ES-I3 (cell line): ENCODE measurements around the gene NF1.
"Not testable (repeated sequence)": the region's sequence is repeated elsewhere in the genome, so short reads cannot be mapped to it uniquely, and the experiment has no call there.

Experiments
- H3K36me3 ChIP-seq: 2 replicates; pipeline ENCODE4 v1.6.1; 2013; ENCODE audit warnings: mild to moderate bottlenecking, low read length, control low read depth, moderate library complexity; ENCODE audit not compliant: insufficient read depth
- H3K4me1 ChIP-seq: 2 replicates; pipeline ENCODE4 v1.6.1; 2013; ENCODE audit warnings: mild to moderate bottlenecking, control low read depth, low read length; ENCODE audit not compliant: insufficient read depth
- H3K9ac ChIP-seq: 2 replicates; pipeline ENCODE4 v1.6.1; 2013; ENCODE audit warnings: low read depth, mild to moderate bottlenecking, low read length, moderate library complexity
- H3K9me3 ChIP-seq: 2 replicates; pipeline ENCODE4 v1.6.1; 2013; ENCODE audit warnings: mild to moderate bottlenecking, low read length, moderate library complexity; ENCODE audit not compliant: control insufficient read depth, insufficient read depth

Gene NF1

DNA sequence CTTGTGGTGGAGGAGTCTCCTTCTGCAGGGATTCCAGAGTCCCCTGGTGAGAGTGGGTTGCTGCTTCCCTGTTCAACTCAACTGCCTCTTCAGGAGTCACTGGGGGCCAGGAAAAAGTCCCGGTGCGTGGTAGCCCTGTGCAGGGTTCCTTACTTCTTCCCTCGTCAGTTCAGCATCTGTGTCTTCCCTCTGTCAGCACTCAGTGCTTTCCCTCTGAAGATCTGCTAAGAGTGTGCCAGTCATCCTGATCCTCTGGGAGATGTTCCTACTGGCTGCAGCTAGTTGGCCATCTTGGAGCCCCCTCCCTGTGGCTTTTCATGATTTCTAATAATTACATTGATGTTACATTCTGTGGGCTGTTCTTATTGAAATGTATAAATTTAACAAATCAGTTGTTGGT lies 36.5 kb downstream of the NF1 start:
- H3K4me1 ChIP-seq = peaks cover 3% of the 10 kb centered on the region; the same call in 1 of the 2 replicates
- no peaks in the 10 kb centered on the region for H3K9me3 ChIP-seq
- H3K9ac ChIP-seq = no peak overlapping the region
- no peaks in the 10 kb centered on the region; the same call in 1 of the 2 replicates for H3K36me3 ChIP-seq

DNA sequence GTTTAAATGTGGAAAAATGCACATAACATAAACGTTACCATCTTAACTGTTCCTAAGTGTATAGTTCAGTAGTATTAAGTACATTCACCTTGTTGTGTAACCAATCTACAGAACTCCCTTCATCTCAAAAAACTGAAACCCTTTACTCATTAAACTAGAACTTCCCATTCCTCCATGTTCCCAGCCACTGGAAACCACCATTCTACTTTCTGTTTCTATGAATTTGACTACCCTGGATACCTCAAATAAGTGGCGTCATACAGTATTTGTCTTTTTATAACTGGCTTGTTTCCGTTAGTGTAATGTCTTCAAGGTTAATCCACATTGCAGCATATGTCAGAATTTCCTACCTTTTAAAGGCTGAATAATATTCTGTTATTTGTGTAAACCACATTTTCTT lies 38.2 kb downstream of the NF1 start:
- H3K9ac ChIP-seq = no peak overlapping the region
- no peaks in the 10 kb centered on the region for H3K9me3 ChIP-seq
- H3K4me1 ChIP-seq = peaks cover 3% of the 10 kb centered on the region; the same call in 1 of the 2 replicates
- H3K36me3 ChIP-seq = no peaks in the 10 kb centered on the region; the same call in 1 of the 2 replicates

DNA sequence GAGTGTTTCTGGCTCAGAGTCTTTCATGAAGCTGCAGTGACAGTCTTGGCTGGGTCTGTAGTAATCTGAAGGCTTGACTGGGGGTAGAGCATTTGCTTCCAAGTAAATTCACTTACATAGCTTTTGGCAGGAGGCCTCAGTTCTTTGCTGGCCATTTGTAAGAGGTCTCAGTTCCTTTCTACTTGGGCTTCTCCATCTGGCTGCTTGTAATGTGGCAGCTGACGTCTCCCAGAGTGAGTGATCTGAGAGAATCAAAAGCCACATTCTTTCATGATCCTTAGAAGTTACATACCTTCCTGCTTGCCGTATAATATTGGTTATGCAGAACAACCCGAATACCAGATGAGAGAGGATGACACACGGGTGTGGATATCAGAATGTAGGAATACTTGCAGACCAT lies 39.8 kb downstream of the NF1 start:
- Histone ChIP-seq H3K36me3 (no peaks in the 10 kb centered on the region; the same call in 1 of the 2 replicates), H3K4me1 (peaks cover 3% of the 10 kb centered on the region; the same call in 1 of the 2 replicates), H3K9ac (no peak overlapping the region), H3K9me3 (no peaks in the 10 kb centered on the region)

DNA sequence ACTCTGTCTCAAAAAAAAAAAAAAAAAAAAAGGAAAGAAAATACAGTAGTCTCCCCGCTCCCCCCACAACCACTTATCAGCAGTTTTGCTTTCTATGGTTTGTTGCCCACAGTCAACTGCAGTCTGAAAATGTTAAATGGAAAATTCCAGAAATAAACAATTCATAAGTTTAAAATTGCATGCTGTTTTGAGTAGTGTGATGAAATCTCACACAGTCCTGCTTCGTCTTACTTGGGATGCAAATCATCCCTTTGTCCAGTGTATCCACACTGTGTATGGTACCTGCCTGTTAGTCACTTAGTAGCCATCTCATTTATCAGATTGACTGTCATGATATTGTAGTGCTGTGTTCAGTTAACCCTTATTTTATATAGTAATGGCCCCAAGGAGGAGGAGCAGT lies 41.5 kb downstream of the NF1 start:
- Histone ChIP-seq H3K36me3 (no peaks in the 10 kb centered on the region), H3K9ac (no peak overlapping the region), H3K9me3 (no peaks in the 10 kb centered on the region), H3K4me1 (no peaks in the 10 kb centered on the region; the same call in 1 of the 2 replicates)

DNA sequence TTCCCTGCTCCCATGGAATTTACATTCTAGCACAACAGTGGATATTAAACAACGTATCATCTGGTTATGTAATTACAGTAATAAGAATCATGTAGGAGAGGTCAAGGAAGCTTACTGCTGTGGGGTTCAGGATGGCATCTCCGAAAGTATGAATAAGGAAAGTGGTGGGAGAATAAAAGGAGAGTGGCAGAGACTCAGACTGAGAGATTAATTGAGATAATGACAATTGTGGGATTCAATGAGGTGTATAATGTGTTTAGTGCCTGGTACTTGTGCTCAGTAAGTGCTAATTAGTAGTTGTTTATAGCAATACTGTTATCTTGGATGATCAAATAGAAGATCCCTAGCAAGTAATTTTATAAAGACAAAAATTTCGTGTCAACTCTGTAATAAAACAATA lies 45.3 kb downstream of the NF1 start:
- H3K9ac ChIP-seq = no peak overlapping the region
- H3K36me3 ChIP-seq = no peaks in the 10 kb centered on the region
- peaks cover 4% of the 10 kb centered on the region; the same call in 1 of the 2 replicates for H3K4me1 ChIP-seq
- H3K9me3 ChIP-seq = no peaks in the 10 kb centered on the region

DNA sequence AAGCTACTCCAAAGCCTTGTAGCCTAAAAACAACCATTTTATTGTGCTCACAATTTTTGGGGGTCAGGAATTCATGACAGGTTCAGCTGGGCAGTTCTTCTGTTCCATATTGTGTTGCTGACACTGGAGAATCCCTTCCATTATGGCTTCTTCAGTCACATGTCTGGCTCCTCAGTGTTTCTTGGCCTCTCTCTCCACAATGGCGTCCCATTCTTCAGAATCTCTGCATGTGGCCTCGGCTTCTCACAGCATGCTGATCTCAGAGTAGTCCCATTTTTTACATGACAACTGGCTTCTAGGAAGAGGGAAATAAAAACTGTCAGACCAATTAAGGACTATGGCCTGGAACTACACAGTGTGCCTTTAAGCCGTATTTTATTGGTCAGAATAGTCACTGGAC lies 49.7 kb downstream of the NF1 start:
- Histone ChIP-seq H3K4me1 (peaks cover 13% of the 10 kb centered on the region), H3K9me3 (no peaks in the 10 kb centered on the region), H3K9ac (no peak overlapping the region), H3K36me3 (no peaks in the 10 kb centered on the region)

DNA sequence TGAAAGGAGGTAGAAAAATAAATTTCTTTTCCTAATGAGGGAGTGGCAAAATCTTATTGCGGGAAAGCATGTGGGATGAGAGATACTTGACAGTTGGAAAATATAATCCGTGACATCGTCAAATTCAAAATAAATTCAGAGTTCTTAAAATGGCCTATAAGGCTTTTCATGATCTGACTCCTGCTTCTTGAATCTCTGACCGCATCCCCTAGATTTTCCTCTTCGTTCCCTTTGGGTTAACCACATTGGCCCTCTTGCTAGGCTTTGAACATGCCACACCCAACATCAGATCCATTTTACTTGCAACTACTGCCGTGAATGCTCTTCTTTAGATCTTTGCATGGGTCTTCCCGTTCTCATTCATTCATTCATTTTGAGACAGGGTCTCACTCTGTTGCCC lies 50.1 kb downstream of the NF1 start:
- Histone ChIP-seq H3K9ac (no peak overlapping the region), H3K36me3 (no peaks in the 10 kb centered on the region), H3K9me3 (no peaks in the 10 kb centered on the region), H3K4me1 (peaks cover 13% of the 10 kb centered on the region)

DNA sequence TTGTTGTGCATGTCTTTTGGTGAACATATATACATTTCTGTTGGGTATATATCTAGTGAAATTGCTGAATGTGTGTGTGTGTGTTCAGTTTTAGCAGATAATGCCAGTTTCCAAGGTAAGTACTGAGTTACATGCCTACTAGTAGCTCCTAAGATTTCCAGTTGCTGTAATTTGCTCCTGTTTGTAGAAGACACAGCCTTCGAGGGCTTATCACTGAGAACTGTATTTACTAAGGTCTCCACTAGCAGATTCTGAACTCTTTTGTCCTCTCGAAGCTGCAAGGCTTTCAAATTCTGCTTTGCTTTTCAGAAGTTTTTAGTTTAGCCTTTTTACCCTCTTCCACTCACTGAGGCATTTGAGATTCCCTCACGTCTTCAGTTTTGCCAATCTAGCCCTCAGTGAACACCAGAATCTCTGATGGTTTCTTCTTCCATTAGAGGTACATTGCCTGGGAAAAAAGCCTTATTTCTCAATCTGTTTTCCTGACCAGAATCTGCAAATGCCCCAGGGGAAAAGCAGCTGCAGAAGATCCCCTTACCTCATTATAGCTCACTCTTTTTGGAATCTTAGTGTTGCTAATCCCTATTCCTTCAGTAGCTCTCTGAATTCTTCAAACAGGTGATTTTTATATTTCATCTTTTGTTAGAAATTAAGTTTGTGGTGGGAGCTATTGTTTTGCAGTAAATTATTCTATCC lies 52.9 kb downstream of the NF1 start:
- H3K9me3 ChIP-seq = no peaks in the 10 kb centered on the region
- peaks cover 13% of the 10 kb centered on the region for H3K4me1 ChIP-seq
- H3K9ac ChIP-seq = no peak overlapping the region
- no peaks in the 10 kb centered on the region for H3K36me3 ChIP-seq

DNA sequence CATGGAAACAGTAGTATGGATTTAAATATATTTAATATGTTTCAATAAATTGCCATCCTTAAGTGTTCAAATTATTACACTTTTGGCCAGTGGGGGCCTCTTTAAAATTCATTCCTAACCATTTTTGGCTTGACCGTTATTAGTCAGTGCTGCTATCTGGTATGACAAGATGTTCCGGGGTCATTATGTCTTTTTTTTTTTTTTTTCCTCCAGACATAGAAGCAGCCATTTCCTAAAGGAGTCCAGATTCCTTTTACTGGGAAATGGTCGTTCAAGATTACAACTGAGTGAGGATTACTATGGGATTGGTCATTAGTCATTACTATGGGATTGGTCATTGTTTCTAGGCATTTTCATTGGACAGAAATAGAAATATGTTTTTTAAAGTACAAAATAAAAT lies 53.4 kb downstream of the NF1 start:
- H3K36me3 ChIP-seq = no peaks in the 10 kb centered on the region
- H3K9ac ChIP-seq = no peak overlapping the region
- H3K9me3 ChIP-seq = no peaks in the 10 kb centered on the region
- peaks cover 13% of the 10 kb centered on the region for H3K4me1 ChIP-seq

DNA sequence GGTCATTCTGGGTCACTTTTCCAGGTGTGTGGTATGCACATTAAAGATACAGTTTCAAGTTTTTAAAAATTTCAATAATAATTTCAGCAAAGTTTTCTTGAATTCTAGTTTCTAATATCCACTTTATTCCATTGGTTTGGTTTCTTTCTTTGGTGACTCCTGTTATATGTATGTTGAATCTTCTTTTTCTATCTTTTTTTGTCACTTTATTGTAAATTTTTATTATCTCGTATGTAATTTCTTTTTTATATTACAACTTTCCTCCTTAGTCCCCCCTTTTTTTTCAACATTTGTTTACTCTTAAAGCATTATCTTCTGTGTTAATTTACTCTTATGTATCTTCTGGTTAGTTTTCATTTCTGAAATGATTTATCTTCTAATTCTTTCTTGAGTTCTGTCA lies 57.5 kb downstream of the NF1 start:
- no peak overlapping the region for H3K9ac ChIP-seq
- no peaks in the 10 kb centered on the region for H3K9me3 ChIP-seq
- H3K36me3 ChIP-seq = no peaks in the 10 kb centered on the region
- peaks cover 7% of the 10 kb centered on the region for H3K4me1 ChIP-seq

DNA sequence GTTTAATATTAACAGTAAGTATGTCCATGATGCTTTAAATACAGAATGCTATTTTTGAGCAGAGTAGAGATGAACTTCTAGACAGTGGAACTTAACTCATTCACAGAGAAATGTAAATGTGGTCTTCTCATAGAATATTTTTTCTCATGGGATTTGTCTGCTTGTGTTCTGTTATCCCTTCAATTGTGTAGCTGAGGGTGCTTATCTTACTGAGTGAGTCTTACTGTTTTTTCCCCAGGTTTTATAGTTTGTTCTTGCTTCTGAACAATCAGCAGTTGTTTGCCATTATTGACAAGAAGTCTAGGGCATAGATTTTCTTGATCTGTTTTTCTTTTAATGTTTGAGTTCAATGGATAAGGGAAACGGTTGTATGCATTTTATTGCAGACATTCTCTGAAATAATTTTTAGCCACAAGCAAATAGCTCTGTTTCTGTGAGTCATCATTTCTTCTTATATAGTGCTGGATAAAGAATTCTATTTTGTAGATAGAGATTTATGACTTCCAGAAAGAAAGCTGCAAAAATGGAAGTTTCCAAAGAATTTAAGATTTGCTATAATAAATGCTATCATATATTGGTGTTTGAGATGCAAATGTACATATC lies 60.5 kb downstream of the NF1 start:
- no peaks in the 10 kb centered on the region for H3K9me3 ChIP-seq
- no peaks in the 10 kb centered on the region for H3K4me1 ChIP-seq
- no peaks in the 10 kb centered on the region; the same call in 1 of the 2 replicates for H3K36me3 ChIP-seq
- no peak overlapping the region for H3K9ac ChIP-seq

DNA sequence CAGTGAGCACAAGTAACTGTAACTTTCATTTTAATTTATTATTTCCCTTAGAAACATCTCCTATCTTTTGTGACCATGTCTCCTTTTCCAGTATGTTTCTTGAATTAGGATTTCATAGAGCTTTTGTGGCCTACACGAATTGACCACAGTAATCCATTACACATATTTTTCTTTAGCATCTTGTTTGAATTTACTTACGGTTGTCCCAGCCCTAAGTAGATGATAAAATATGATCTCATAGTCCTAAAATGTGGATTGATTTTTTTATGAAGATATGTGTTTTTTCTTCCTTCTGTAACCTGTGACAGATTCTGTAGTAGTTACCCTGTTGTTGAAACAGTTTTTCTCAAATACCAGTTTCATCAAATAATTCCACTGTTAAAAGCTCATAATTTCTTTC lies 61.5 kb downstream of the NF1 start:
- Histone ChIP-seq H3K36me3 (no peaks in the 10 kb centered on the region; the same call in 1 of the 2 replicates), H3K9ac (no peak overlapping the region), H3K4me1 (no peaks in the 10 kb centered on the region), H3K9me3 (no peaks in the 10 kb centered on the region)

DNA sequence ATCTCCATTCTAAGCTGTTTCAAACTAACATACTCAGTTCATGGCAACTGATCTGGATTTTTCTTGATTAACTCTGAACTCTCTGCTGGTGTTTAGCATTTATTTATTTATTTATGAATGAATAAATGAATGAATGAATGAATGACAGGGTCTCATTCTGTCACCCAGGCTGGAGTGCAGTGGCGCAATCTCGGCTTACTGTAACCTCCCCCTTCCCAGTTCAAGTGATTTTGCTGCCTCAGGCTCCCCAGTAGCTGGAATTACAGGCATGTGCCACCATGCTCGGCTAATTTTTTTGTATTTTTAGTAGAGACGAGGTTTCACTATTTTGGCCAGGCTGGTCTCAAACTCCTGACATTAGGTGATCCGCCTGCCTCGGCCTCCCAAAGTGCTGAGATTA lies 62.1 kb downstream of the NF1 start:
- not testable (repeated sequence) for H3K9ac ChIP-seq, H3K36me3 ChIP-seq, H3K4me1 ChIP-seq, H3K9me3 ChIP-seq

DNA sequence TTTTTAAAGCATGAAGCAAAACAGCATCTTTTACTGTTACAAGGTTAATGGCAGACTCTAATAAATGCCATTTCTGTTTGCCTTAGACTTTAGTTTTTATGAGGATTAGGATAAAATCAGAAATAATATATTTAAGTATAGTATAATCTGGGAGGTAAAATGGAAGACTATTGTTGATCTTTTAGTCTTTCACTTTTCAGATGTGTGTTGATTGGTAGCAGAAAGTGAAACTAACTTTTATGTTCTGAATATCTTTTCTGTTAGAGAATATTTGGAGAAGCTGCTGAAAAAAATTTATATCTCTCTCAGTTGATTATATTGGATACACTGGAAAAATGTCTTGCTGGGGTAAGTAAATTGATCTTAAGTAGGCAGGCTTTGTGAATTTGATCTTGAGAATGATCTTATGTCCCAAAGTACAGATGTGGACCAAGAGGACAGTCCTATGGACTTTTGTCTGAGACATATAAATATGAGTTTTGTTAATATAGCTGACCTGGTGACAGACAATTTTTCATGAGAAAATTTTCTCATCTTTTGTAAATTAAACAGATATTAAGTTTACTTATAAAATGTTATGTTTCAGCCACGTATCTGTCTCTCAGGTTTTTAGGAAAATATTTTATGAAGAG lies 64.1 kb downstream of the NF1 start:
- no peak overlapping the region for H3K9ac ChIP-seq
- no peaks in the 10 kb centered on the region for H3K4me1 ChIP-seq
- H3K9me3 ChIP-seq = no peaks in the 10 kb centered on the region
- no peaks in the 10 kb centered on the region; the same call in 1 of the 2 replicates for H3K36me3 ChIP-seq
